ENCODE data around the gene SLC9A8.

- TF ChIP-seq POLR2AphosphoS5 (IDR thresholded peaks at IDR 0.05; ENCODE audit: low read depth) (no peak), CTCF (IDR thresholded peaks at IDR 0.05; ENCODE audit: insufficient read depth, low read length) (no peak), REST (IDR thresholded peaks at IDR 0.05; ENCODE audit: insufficient replicate concordance, low read depth) (no peak)
Measured at GRCh38 chr20:49823152-49823847, 10.7 kb downstream of the SLC9A8 start.

All from HL-60 (cell line).